Mesothelial cell of epicardium (in vitro differentiated cells): ENCODE results near the gene ADD1. TPM values are rescaled to one million over a fixed set of nuclear protein-coding genes. Genes with fewer than 3 reads are reported as not detected.

Source experiments
- DNase-seq, 2 experiments: peaks; one replicate each; pipeline ENCODE4 v3.0.0; 2021; ENCODE audit warnings: low spot score in 2 of 2; ENCODE audit not compliant: unreplicated experiment in 2 of 2
- H3K27ac Mint-ChIP-seq: 2 replicates; pipeline ENCODE4 v1.8.0; 2021; ENCODE audit warnings: mixed read lengths
- H3K27me3 Mint-ChIP-seq: 2 replicates; pipeline ENCODE4 v1.8.0; 2021; ENCODE audit warnings: low read depth, mixed read lengths
- H3K36me3 Mint-ChIP-seq: 2 replicates; pipeline ENCODE4 v1.8.0; 2021; ENCODE audit warnings: mixed read lengths
- H3K4me1 Mint-ChIP-seq: 2 replicates; pipeline ENCODE4 v1.8.0; 2021; ENCODE audit warnings: mixed read lengths
- H3K4me3 Mint-ChIP-seq: 2 replicates; pipeline ENCODE4 v1.8.0; 2021; ENCODE audit warnings: mild to moderate bottlenecking, moderate library complexity, mixed read lengths
- H3K9me3 Mint-ChIP-seq: 2 replicates; pipeline ENCODE4 v1.8.0; 2021; ENCODE audit warnings: mixed read lengths
- total RNA-seq: library from RNA; stranded (reverse); gene quantifications from 3 replicates; pipeline ENCODE4 v1.2.1, GENCODE V29; 2021
- TF ChIP-seq, protein P1 (sequence below): fragments of 200-600 bp; sonication (generic); IDR thresholded peaks from one replicate; pipeline ENCODE4 v1.5.0; 2021; ENCODE audit warnings: antibody characterized with exemption; ENCODE audit not compliant: unreplicated experiment

ADD1 gene
- total RNA-seq, 1 donor from 2014 or later, result 297 TPM

DNA sequence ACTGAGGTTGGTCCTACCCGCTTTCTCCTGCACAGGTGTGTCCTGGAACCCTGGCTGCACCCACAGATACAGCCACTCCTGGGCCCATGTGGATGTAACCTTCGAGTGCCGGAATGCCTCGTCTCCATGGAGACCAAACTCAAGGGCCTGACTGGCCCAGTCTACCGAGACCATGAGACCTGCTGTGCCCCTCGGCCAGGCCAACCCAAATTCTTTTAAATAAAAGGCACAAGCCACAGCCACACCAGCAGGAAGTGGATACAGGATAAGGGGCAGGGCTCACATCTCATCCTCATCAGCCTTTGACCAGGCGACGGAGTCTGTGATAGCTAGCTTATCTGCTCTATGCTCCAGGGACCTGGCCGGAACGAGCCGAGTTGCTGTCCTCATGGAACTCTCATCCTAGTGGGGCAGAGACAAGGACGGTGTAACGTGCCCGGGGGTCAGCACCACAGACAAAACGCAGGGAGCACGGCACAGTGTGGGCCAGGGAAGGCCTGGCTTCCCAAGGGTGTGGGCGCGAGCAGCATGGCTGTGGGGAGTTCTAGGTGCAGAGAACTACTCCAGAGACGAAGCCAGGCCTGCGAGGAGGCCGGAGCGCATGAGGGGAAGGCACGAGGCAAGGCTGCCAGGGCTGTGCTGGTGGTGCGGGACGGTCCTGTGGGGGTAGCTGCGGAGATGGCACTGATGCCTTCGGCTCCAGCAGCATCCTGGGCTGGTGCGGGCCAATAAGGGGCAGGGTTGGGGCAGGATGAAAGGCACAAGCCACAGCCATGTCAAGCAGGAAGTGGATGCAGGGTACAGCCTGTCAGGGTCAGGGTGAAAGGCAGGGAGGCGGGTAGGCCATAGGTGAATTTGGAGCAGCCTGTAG is 96.9 kb downstream of the ADD1 start:
- DNase-seq, result peak in 1 of 2 experiments; percentile 16
- Mint-ChIP-seq H3K9me3 (no peaks in the 10 kb centered on the region), H3K36me3 (peaks cover 22% of the 10 kb centered on the region), H3K4me1 (peaks cover 20% of the 10 kb centered on the region), H3K27me3 (no peaks in the 10 kb centered on the region), H3K27ac (no peak overlapping the region), H3K4me3 (no peak overlapping the region)
- TF ChIP-seq, protein P1, sequence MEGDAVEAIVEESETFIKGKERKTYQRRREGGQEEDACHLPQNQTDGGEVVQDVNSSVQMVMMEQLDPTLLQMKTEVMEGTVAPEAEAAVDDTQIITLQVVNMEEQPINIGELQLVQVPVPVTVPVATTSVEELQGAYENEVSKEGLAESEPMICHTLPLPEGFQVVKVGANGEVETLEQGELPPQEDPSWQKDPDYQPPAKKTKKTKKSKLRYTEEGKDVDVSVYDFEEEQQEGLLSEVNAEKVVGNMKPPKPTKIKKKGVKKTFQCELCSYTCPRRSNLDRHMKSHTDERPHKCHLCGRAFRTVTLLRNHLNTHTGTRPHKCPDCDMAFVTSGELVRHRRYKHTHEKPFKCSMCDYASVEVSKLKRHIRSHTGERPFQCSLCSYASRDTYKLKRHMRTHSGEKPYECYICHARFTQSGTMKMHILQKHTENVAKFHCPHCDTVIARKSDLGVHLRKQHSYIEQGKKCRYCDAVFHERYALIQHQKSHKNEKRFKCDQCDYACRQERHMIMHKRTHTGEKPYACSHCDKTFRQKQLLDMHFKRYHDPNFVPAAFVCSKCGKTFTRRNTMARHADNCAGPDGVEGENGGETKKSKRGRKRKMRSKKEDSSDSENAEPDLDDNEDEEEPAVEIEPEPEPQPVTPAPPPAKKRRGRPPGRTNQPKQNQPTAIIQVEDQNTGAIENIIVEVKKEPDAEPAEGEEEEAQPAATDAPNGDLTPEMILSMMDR, result no peak

DNA sequence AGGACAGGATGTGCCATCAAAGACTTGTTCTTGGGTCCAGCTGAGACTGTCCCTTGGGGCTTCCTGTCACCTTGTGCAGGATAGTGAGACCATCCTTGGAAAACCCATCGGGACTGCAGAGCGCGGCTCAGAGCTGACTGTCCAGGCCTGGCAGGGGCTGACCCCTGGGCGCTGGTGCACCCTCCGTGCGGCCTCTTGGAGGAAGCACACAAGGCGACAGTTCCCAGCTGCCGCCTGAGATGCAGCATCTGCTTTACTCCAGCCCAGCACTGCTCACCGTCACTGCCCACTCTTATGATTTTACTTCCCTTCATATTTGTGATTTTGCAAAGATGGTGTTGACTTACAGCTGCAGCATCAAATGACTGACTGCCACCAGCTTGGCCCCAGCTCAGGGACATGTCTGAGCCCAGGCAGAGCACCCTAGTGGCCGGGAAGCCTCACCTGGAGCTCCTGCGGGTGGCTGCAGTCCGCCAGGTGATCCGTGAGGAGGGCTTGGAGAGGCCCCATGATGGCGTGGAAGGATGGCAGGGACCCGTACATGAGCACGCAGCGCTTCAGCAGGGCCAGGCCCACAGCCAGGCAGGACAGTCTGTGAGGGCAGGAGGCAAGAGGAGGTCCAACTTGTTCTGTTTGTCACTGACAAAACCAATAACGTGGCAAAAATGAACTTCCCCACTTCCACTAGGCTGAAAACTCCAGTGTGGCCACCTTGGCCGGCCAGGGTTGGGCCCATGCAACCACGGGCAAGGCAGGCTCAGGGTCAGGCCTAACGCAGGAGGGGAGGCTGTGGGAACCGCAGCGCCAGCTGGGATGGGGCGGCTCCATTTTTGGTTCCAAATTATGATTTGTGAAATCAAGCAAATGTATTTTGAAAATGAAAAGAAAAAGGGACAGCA is 97.7 kb downstream of the ADD1 start:
- TF ChIP-seq, protein P1, result no peak
- Mint-ChIP-seq H3K36me3 (peaks cover 26% of the 10 kb centered on the region), H3K9me3 (no peaks in the 10 kb centered on the region), H3K27me3 (no peaks in the 10 kb centered on the region), H3K4me1 (peaks cover 11% of the 10 kb centered on the region), H3K27ac (no peak overlapping the region), H3K4me3 (no peak overlapping the region)
- peak in 1 of 2 experiments; percentile 38 for DNase-seq

GRCh38 chr4:2942037-2942531 is 98.4 kb downstream of the ADD1 start:
- H3K9me3 Mint-ChIP-seq, result no peaks in the 10 kb centered on the region
- H3K4me3 Mint-ChIP-seq, result no peak overlapping the region
- H3K27ac Mint-ChIP-seq, result no peak overlapping the region
- H3K4me1 Mint-ChIP-seq, result peaks cover 5% of the 10 kb centered on the region
- peaks cover 30% of the 10 kb centered on the region for H3K36me3 Mint-ChIP-seq
- H3K27me3 Mint-ChIP-seq, result no peaks in the 10 kb centered on the region
- TF ChIP-seq, protein P1, result no peak
- peak in 1 of 2 experiments; percentile 29 for DNase-seq

GRCh38 chr4:2942532-2943363 is 99.1 kb downstream of the ADD1 start:
- TF ChIP-seq, protein P1, result no peak
- H3K27me3 Mint-ChIP-seq, result no peaks in the 10 kb centered on the region
- H3K27ac Mint-ChIP-seq, result no peak overlapping the region
- H3K4me1 Mint-ChIP-seq, result no peaks in the 10 kb centered on the region
- no peak overlapping the region for H3K4me3 Mint-ChIP-seq
- H3K36me3 Mint-ChIP-seq, result peaks cover 30% of the 10 kb centered on the region
- peak in 1 of 2 experiments; percentile 31 for DNase-seq
- no peaks in the 10 kb centered on the region for H3K9me3 Mint-ChIP-seq
